Cardiac fibroblast (primary cell): Measurements from ENCODE around the gene COL16A1.

Source experiments
- DNase-seq, 2 donors: peaks; one replicate each; pipeline versions ENCODE4 v3.0.0 to v3.0.0-alpha.2; 2010; ENCODE audit warnings: low read depth in 2 of 2
- H3K4me3 ChIP-seq, 2 donors: replicated peaks in 1 of 2; 1 replicate in 1 of 2; 2 replicates in 1 of 2; pipeline ENCODE4 v1.5.1; 2011; ENCODE audit warnings: low read depth in 2 of 2, low read length in 2 of 2, mild to moderate bottlenecking in 2 of 2, moderate library complexity in 1 of 2
- CTCF ChIP-seq: IDR thresholded peaks from one replicate; pipeline ENCODE4 v1.5.1; 2011; ENCODE audit warnings: low read depth, mild to moderate bottlenecking, low read length, inconsistent platforms

The COL16A1 gene

GRCh38 chr1:31700468-31701090 lies 3.2 kb downstream of the COL16A1 start:
- no peak overlapping the region for H3K4me3 ChIP-seq
- no peak for TF ChIP-seq CTCF
- no peak for DNase-seq

GRCh38 chr1:31699341-31699891 lies 4.4 kb downstream of the COL16A1 start:
- no peak overlapping the region for H3K4me3 ChIP-seq
- no peak for DNase-seq
- TF ChIP-seq CTCF = no peak

GRCh38 chr1:31697369-31697984 lies 6.3 kb downstream of the COL16A1 start:
- H3K4me3 ChIP-seq = no peak overlapping the region
- DNase-seq = no peak
- TF ChIP-seq CTCF = no peak

GRCh38 chr1:31696242-31696641 lies 7.6 kb downstream of the COL16A1 start:
- no peak overlapping the region for H3K4me3 ChIP-seq
- DNase-seq = no peak
- TF ChIP-seq CTCF = no peak

GRCh38 chr1:31695327-31695726 lies 8.5 kb downstream of the COL16A1 start:
- no peak for TF ChIP-seq CTCF
- no peak for DNase-seq
- no peak overlapping the region for H3K4me3 ChIP-seq

GRCh38 chr1:31694964-31695313 lies 8.9 kb downstream of the COL16A1 start:
- TF ChIP-seq CTCF = no peak
- DNase-seq = no peak
- H3K4me3 ChIP-seq = no peak overlapping the region
